Measurements from ENCODE around the gene ELFN2. TPM values are rescaled to one million over a fixed set of nuclear protein-coding genes. Genes with fewer than 3 reads are reported as not detected.

ELFN2 gene
- total RNA-seq, 2 donors from 2014 or later = 0.41 to 2.0 TPM

GRCh38 chr22:37419969-37420685, 7.2 kb downstream of the ELFN2 start:
- peak; percentile 33 to 62 for ATAC-seq
- Mint-ChIP-seq H3K36me3 (peaks cover 0 to 5% of the 10 kb centered on the region in 2 donors), H3K9me3 (no peaks in the 10 kb centered on the region), H3K27ac (no peak overlapping the region)
- DNase-seq (ENCODE audit: low spot score in 2 of 2) = no peak

DNA sequence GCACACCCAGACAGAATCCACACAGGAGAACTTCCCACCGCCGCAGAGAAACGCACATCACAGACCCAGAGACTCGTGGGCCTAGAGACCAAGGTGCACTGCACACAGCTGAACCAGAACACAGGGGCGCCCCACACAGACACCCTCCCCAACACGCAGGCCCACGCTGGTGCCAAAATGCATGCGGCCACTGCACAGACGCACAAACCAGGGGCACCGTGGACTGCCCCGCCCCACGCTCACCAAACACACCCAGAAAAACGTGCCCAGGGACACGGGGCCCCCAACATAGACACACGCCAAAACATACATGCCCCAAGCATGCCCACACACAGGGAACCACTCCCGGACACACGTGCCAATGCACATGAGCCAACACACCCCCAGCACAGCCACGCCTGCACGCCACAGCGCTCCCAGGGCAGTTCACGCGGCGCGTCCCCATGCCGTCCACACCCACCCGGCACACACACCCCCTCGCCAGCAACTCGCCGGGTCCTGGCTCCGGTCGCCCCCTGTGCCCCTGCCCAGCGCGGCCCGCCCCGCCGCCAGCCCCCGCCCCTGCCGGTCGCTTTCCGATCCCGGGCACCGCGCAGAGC, 7.8 kb downstream of the ELFN2 start:
- DNase-seq (ENCODE audit: low spot score in 2 of 2) (no peak), ATAC-seq (peak in 1 of 2 donors; percentile 21)
- H3K9me3 Mint-ChIP-seq = no peaks in the 10 kb centered on the region
- H3K27ac Mint-ChIP-seq = no peak overlapping the region
- H3K36me3 Mint-ChIP-seq = peaks cover 0 to 5% of the 10 kb centered on the region in 2 donors

- no peak for ATAC-seq
- peaks cover 0 to 5% of the 10 kb centered on the region in 2 donors for H3K36me3 Mint-ChIP-seq
- H3K27ac Mint-ChIP-seq = no peak overlapping the region
- no peak for DNase-seq (ENCODE audit: low spot score in 2 of 2)
- H3K9me3 Mint-ChIP-seq = no peaks in the 10 kb centered on the region
Measured at GRCh38 chr22:37418627-37419369, 8.5 kb downstream of the ELFN2 start.

DNA sequence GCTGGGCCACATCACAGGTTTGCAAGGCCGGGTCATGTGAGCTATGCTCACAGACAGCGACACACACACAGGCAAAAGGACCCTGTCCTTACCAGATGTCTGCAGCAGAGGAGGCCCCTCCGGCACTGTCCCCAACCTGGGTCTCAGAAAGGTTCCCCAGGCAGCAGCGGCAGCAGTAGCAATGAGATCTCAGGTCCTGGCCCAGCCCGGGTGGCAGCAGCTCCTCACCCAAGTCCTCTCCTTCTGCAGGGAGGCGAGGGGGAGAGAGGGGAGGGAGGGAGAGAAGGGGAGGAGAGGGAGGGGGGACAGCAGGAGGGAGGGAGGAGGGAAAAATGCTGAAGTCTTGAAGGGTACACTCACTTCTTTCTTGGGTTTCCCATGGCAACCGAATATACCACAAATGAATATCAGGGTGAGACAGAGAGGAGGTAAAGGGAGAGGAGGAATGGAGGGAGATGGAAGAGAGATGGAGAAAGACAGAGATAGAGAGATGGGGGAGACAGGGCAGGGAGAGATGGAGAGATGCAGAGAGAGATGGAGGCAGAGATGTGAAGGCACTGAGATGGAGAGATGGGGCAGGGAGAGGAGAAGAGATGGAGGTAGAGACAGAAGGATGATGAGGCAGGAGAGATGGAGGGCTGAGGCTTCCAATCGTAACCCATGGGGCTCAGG, 9.5 kb downstream of the ELFN2 start:
- ATAC-seq = no peak
- Mint-ChIP-seq H3K9me3 (no peaks in the 10 kb centered on the region), H3K27ac (no peak overlapping the region), H3K36me3 (peaks cover 0 to 5% of the 10 kb centered on the region in 2 donors)
- DNase-seq (ENCODE audit: low spot score in 2 of 2) = no peak

GRCh38 chr22:37417264-37417663, 10.0 kb downstream of the ELFN2 start:
- peaks cover 0 to 5% of the 10 kb centered on the region in 2 donors for H3K36me3 Mint-ChIP-seq
- ATAC-seq = no peak
- no peak for DNase-seq (ENCODE audit: low spot score in 2 of 2)
- no peaks in the 10 kb centered on the region for H3K9me3 Mint-ChIP-seq
- H3K27ac Mint-ChIP-seq = peak overlapping the region in 1 of 2 donors; percentile 43

DNA sequence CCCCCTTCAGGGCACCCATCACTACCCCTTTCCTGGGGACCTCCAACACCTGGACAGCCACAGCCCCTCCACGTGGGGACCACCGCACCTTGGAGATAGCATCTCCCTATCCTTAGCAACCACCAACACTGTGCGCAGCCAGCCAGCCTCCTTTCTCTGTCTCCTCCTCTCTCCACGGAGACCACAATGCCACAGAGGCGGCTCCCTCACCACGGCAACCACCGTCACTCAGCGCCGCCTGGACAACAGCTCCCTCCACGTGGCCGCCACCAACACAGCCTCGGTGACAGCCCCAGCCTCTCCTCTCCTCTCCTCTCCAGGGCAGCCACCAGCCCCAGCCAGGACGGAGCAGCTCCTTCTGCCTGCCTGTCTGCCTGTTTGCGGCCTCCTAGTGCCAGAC, 10.5 kb downstream of the ELFN2 start:
- peak overlapping the region; percentile 32 to 43 for H3K27ac Mint-ChIP-seq
- no peaks in the 10 kb centered on the region for H3K9me3 Mint-ChIP-seq
- ATAC-seq (peak; percentile 42 to 79), DNase-seq (ENCODE audit: low spot score in 2 of 2) (no peak)
- H3K36me3 Mint-ChIP-seq = peaks cover 0 to 5% of the 10 kb centered on the region in 2 donors

GRCh38 chr22:37416389-37416788, 10.9 kb downstream of the ELFN2 start:
- peak overlapping the region in 1 of 2 donors; percentile 43 for H3K27ac Mint-ChIP-seq
- ATAC-seq (peak in 1 of 2 donors; percentile 6), DNase-seq (ENCODE audit: low spot score in 2 of 2) (no peak)
- no peaks in the 10 kb centered on the region for H3K9me3 Mint-ChIP-seq
- H3K36me3 Mint-ChIP-seq = peaks cover 0 to 5% of the 10 kb centered on the region in 2 donors

- Mint-ChIP-seq H3K36me3 (peaks cover 0 to under 1% of the 10 kb centered on the region in 2 donors), H3K9me3 (no peaks in the 10 kb centered on the region), H3K27ac (no peak overlapping the region)
- ATAC-seq (no peak), DNase-seq (ENCODE audit: low spot score in 2 of 2) (no peak)
Measured at GRCh38 chr22:37415210-37415609, 12.1 kb downstream of the ELFN2 start.

- Mint-ChIP-seq H3K27ac (no peak overlapping the region), H3K9me3 (no peaks in the 10 kb centered on the region), H3K36me3 (no peaks in the 10 kb centered on the region)
- ATAC-seq (no peak), DNase-seq (ENCODE audit: low spot score in 2 of 2) (no peak)
Measured at GRCh38 chr22:37414288-37414687, 13.0 kb downstream of the ELFN2 start.

GRCh38 chr22:37413546-37413945, 13.7 kb downstream of the ELFN2 start:
- H3K36me3 Mint-ChIP-seq = no peaks in the 10 kb centered on the region

GRCh38 chr22:37412495-37413250, 14.6 kb downstream of the ELFN2 start:
- no peaks in the 10 kb centered on the region for H3K36me3 Mint-ChIP-seq
- no peaks in the 10 kb centered on the region for H3K9me3 Mint-ChIP-seq
- no peak overlapping the region for H3K27ac Mint-ChIP-seq
- DNase-seq (ENCODE audit: low spot score in 2 of 2) (no peak), ATAC-seq (no peak)

More at GRCh38 chr22:37413546-37413945, 13.7 kb downstream of the ELFN2 start:
- DNase-seq (ENCODE audit: low spot score in 2 of 2) = no peak
- H3K9me3 Mint-ChIP-seq = no peaks in the 10 kb centered on the region
- H3K27ac Mint-ChIP-seq = no peak overlapping the region
- ATAC-seq = no peak

DNA sequence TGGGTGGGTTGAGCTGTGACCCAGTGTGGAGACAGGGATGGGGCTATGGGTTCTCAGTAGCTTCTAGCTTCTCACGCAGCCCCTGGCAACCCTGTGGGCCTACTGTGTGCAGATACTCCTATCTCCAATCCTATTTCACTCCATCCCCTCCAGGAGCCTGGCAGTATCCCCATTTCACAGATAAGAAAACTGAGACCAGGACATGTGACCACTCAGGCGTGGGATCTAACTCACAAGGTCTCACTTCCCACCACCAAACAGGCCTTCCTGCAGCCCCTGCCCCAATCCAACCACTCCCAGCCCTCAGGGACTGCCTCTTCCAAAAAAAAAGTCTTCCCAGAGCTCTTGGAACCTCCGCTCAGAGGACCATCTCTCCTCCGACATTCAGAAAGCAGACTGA, 15.6 kb downstream of the ELFN2 start:
- H3K36me3 Mint-ChIP-seq = no peaks in the 10 kb centered on the region
- ATAC-seq (no peak), DNase-seq (ENCODE audit: low spot score in 2 of 2) (no peak)
- H3K9me3 Mint-ChIP-seq = no peaks in the 10 kb centered on the region
- H3K27ac Mint-ChIP-seq = peak overlapping the region in 1 of 2 donors; percentile 72

GRCh38 chr22:37410174-37411055, 16.9 kb downstream of the ELFN2 start:
- Mint-ChIP-seq H3K27ac (peak overlapping the region in 1 of 2 donors; percentile 40), H3K36me3 (no peaks in the 10 kb centered on the region)
- peak in 1 of 2 donors; percentile 26 for ATAC-seq

DNA sequence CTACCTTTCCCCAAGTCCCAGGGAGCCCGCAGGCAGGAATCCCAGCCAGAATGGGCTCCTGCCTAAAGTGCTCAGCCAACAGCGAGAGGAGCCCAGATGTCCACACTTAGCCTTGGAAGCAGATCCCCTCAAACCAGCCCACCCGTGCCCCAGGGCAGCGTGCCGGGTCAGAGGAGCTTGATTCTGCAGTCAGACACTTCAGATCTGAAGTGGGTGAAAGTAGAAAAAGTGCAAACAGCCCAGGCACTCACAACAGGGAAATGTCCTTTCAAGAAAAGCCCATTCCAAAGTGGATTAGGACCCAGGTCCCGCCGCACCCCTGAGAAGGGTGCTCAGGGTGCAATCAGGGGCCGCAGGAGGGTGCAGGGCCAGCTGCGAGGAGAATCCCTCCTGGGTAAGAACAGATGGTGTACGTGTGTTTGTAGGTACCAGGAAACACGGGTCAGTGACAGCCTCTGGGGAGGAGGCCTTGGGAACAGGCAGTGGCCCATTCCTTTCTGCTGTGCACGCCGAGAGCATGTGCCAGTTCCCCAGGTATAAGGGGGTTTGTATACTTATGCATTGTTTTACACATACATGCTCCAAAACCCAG, 17.7 kb downstream of the ELFN2 start:
- ATAC-seq (no peak), DNase-seq (ENCODE audit: low spot score in 2 of 2) (no peak)
- no peaks in the 10 kb centered on the region for H3K9me3 Mint-ChIP-seq
- no peak overlapping the region for H3K27ac Mint-ChIP-seq
- H3K36me3 Mint-ChIP-seq = no peaks in the 10 kb centered on the region

More at GRCh38 chr22:37410174-37411055, 16.9 kb downstream of the ELFN2 start:
- H3K9me3 Mint-ChIP-seq = no peaks in the 10 kb centered on the region
- no peak for DNase-seq (ENCODE audit: low spot score in 2 of 2)

DNA sequence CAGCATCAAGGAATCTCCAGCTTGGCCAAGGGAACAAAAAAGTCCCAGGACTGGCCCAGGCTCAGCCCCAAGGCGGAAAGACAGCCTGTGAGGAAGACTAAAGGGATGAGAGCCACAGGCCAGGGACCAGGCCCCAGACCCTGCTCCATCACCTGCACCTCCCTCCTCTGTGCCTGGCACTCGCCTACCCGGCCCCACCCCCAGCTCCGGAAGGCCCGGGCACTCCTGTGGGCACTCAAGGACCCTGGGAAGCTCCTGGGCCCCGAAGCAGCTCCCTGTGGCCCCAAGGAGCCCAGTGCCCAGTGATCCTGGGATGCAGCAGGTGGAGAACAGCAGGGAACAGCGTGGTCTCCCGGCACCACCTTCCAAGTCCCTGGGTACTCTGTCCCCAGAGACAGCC, 18.2 kb downstream of the ELFN2 start:
- Mint-ChIP-seq H3K36me3 (no peaks in the 10 kb centered on the region), H3K27ac (no peak overlapping the region), H3K9me3 (no peaks in the 10 kb centered on the region)
- DNase-seq (ENCODE audit: low spot score in 2 of 2) = no peak
- ATAC-seq = no peak
